HFF-Myc (cell line): ENCODE data around the gene NOX1.

Experiments used
- DNase-seq: peaks from one replicate; pipeline ENCODE4 v3.0.0-alpha.2; 2011; ENCODE audit warnings: low read depth; ENCODE audit errors: extremely low read depth
- H3K4me3 ChIP-seq: replicated peaks from 2 replicates; pipeline ENCODE4 v1.5.1; 2011; ENCODE audit warnings: low read depth, mild to moderate bottlenecking, control low read depth, low read length
- TF ChIP-seq, protein P1 (sequence below): IDR thresholded peaks from 2 replicates; pipeline ENCODE4 v1.5.1; 2012; ENCODE audit warnings: mild to moderate bottlenecking, low read depth, low read length, control low read depth; ENCODE audit errors: missing control alignments

Gene NOX1

GRCh38 chrX:100883654-100884053, 9.5 kb upstream of the NOX1 start:
- H3K4me3 ChIP-seq, result no peak overlapping the region
- TF ChIP-seq, protein P1, sequence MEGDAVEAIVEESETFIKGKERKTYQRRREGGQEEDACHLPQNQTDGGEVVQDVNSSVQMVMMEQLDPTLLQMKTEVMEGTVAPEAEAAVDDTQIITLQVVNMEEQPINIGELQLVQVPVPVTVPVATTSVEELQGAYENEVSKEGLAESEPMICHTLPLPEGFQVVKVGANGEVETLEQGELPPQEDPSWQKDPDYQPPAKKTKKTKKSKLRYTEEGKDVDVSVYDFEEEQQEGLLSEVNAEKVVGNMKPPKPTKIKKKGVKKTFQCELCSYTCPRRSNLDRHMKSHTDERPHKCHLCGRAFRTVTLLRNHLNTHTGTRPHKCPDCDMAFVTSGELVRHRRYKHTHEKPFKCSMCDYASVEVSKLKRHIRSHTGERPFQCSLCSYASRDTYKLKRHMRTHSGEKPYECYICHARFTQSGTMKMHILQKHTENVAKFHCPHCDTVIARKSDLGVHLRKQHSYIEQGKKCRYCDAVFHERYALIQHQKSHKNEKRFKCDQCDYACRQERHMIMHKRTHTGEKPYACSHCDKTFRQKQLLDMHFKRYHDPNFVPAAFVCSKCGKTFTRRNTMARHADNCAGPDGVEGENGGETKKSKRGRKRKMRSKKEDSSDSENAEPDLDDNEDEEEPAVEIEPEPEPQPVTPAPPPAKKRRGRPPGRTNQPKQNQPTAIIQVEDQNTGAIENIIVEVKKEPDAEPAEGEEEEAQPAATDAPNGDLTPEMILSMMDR, result no peak
- DNase-seq, result no peak

DNA sequence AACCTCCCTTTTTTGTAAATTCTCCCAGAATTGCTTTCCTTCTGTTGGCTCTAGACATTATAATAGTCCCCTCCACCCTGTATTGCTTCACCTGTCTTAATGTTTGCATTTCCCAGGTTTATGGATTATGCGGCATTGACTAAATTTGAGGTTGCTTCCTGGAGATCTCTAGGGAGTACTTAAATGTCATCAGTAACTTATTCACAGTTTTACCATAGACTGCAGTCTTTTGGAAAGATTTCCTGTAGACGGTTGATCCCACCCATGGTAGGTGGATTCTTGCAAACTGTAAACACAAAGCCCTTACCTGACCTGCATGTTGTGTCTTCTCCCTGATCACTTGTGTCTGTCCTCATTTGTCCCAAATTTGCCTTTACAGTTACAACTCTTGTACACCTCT, 6.2 kb upstream of the NOX1 start:
- DNase-seq, result no peak
- TF ChIP-seq, protein P1, result no peak
- H3K4me3 ChIP-seq, result no peak overlapping the region

- DNase-seq, result no peak
- TF ChIP-seq, protein P1, result no peak
- no peak overlapping the region for H3K4me3 ChIP-seq
Measured at GRCh38 chrX:100871594-100872560, 2.3 kb downstream of the NOX1 start.

- TF ChIP-seq, protein P1, result no peak
- no peak overlapping the region for H3K4me3 ChIP-seq
- DNase-seq, result no peak
Measured at GRCh38 chrX:100870527-100870926, 3.6 kb downstream of the NOX1 start.

DNA sequence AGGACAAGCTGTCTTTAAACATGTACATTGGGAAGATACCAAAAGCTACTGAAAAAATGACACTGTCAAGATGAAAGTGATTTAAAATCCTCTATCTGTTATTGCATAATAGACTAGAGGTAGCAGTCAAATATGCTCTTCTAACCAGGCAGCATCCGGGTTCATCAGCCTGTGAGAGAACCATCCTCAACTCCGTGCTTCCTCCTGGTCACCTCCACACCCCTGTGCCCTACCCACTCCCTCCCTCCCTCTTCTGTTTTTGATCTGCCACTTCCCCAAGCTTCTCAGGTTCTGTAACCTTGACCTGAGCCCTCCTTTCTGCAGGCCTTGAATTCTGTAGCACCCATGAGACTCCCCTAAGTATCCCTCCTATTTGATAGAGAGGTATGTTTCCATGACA, 5.9 kb downstream of the NOX1 start:
- H3K4me3 ChIP-seq, result no peak overlapping the region
- no peak for DNase-seq
- TF ChIP-seq, protein P1, result no peak

DNA sequence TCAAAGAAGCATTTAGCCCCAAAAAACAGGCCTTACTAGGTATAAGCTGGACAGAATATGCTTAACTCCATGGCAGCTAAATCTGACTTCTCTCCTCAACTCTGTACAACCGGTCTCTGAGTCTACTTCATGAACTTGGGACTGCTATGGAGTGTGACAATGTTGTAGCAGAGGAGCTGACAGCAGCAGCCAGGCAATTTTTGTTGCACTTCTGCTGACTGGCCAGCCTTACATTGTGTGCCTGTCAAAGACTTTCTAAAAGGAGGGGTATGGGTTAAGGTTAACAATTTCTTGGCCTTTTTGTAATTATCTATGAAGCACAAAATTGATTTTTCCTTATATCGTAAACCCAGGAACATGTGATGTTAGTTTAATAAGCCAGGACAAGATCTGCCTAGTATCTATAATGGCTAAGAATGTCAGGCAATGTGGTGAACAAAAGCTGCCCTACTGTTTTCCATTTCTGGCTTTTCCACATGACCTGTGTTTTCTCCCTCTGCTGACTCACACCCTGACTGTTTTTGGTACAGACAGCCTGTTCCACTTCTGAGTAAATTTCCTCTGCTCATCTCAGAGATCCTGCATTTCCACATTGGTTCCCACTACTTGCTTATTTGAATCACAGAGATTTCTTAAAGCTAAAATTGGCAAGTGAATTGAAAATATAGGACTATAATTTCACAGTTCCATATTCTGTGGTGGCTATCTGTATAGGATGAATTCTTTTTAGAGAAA, 9.3 kb downstream of the NOX1 start:
- TF ChIP-seq, protein P1, result no peak
- DNase-seq, result peak; percentile 3
- no peak overlapping the region for H3K4me3 ChIP-seq
